Mononuclear cell (primary cell): ENCODE measurements around the gene PRKAR1B. TPM values are rescaled to one million over a fixed set of nuclear protein-coding genes. Genes with fewer than 3 reads are reported as not detected.

Experiments
- H3K27me3 ChIP-seq: 2 replicates; pipeline ENCODE4 v1.6.0; 2011; ENCODE audit warnings: low read length, control low read depth; ENCODE audit not compliant: insufficient read depth
- H3K4me1 ChIP-seq: 2 replicates; pipeline ENCODE4 v1.5.1; 2011; ENCODE audit warnings: mild to moderate bottlenecking, low read length, control low read depth; ENCODE audit not compliant: insufficient read depth
- H3K4me3 ChIP-seq: 2 replicates; pipeline ENCODE4 v1.5.1; 2011; ENCODE audit warnings: mild to moderate bottlenecking, low read length, moderate library complexity
- H3K9me3 ChIP-seq: 2 replicates; pipeline ENCODE4 v1.5.1; 2011; ENCODE audit warnings: low read depth, mild to moderate bottlenecking, control low read depth, low read length
- total RNA-seq: library from RNA; depleted of rRNA; stranded (reverse); fragments of >200 nt; gene quantifications from one replicate; pipeline ENCODE4 v1.2.3, GENCODE V29; 2012

Gene PRKAR1B
- total RNA-seq, 1 donor = 9.4 TPM

- Histone ChIP-seq H3K27me3 (peaks cover 3% of the 10 kb centered on the region), H3K9me3 (no peaks in the 10 kb centered on the region), H3K4me3 (no peak overlapping the region), H3K4me1 (no peaks in the 10 kb centered on the region)
Observed at GRCh38 chr7:511476-512145, 215.5 kb downstream of the PRKAR1B start.

GRCh38 chr7:510782-511281, 216.2 kb downstream of the PRKAR1B start:
- Histone ChIP-seq H3K4me3 (no peak overlapping the region), H3K27me3 (no peaks in the 10 kb centered on the region), H3K9me3 (no peaks in the 10 kb centered on the region), H3K4me1 (no peaks in the 10 kb centered on the region)

- no peak overlapping the region for H3K4me3 ChIP-seq
Observed at GRCh38 chr7:510131-510481, 217.0 kb downstream of the PRKAR1B start.

GRCh38 chr7:509426-510130, 217.5 kb downstream of the PRKAR1B start:
- Histone ChIP-seq H3K4me1 (no peaks in the 10 kb centered on the region), H3K27me3 (no peaks in the 10 kb centered on the region), H3K9me3 (no peaks in the 10 kb centered on the region), H3K4me3 (no peak overlapping the region)

More at GRCh38 chr7:510131-510481, 217.0 kb downstream of the PRKAR1B start:
- H3K27me3 ChIP-seq = no peaks in the 10 kb centered on the region
- H3K9me3 ChIP-seq = no peaks in the 10 kb centered on the region
- H3K4me1 ChIP-seq = no peaks in the 10 kb centered on the region

- no peak overlapping the region for H3K4me3 ChIP-seq
- H3K9me3 ChIP-seq = no peaks in the 10 kb centered on the region
- no peaks in the 10 kb centered on the region for H3K27me3 ChIP-seq
- no peaks in the 10 kb centered on the region for H3K4me1 ChIP-seq
Observed at GRCh38 chr7:508461-509170, 218.5 kb downstream of the PRKAR1B start.

- H3K9me3 ChIP-seq = no peaks in the 10 kb centered on the region
- no peak overlapping the region for H3K4me3 ChIP-seq
- no peaks in the 10 kb centered on the region for H3K4me1 ChIP-seq
Observed at GRCh38 chr7:507623-508300, 219.3 kb downstream of the PRKAR1B start.

GRCh38 chr7:506921-507622, 220.0 kb downstream of the PRKAR1B start:
- H3K4me3 ChIP-seq = no peak overlapping the region
- H3K9me3 ChIP-seq = no peaks in the 10 kb centered on the region
- no peaks in the 10 kb centered on the region for H3K27me3 ChIP-seq
- H3K4me1 ChIP-seq = no peaks in the 10 kb centered on the region

More at GRCh38 chr7:507623-508300, 219.3 kb downstream of the PRKAR1B start:
- H3K27me3 ChIP-seq = no peaks in the 10 kb centered on the region

- no peaks in the 10 kb centered on the region for H3K27me3 ChIP-seq
- H3K4me3 ChIP-seq = no peak overlapping the region
- H3K9me3 ChIP-seq = no peaks in the 10 kb centered on the region
- H3K4me1 ChIP-seq = no peaks in the 10 kb centered on the region
Observed at GRCh38 chr7:506391-506831, 220.7 kb downstream of the PRKAR1B start.

- Histone ChIP-seq H3K4me1 (no peaks in the 10 kb centered on the region), H3K4me3 (no peak overlapping the region), H3K27me3 (no peaks in the 10 kb centered on the region)
Observed at GRCh38 chr7:505171-505570, 221.9 kb downstream of the PRKAR1B start.

GRCh38 chr7:504221-505111, 222.6 kb downstream of the PRKAR1B start:
- Histone ChIP-seq H3K4me1 (no peaks in the 10 kb centered on the region), H3K9me3 (no peaks in the 10 kb centered on the region), H3K27me3 (no peaks in the 10 kb centered on the region), H3K4me3 (no peak overlapping the region)

More at GRCh38 chr7:505171-505570, 221.9 kb downstream of the PRKAR1B start:
- no peaks in the 10 kb centered on the region for H3K9me3 ChIP-seq

GRCh38 chr7:503575-504111, 223.4 kb downstream of the PRKAR1B start:
- Histone ChIP-seq H3K27me3 (no peaks in the 10 kb centered on the region), H3K4me3 (no peak overlapping the region), H3K4me1 (no peaks in the 10 kb centered on the region), H3K9me3 (no peaks in the 10 kb centered on the region)

GRCh38 chr7:502296-502695, 224.8 kb downstream of the PRKAR1B start:
- Histone ChIP-seq H3K4me1 (no peaks in the 10 kb centered on the region), H3K9me3 (no peaks in the 10 kb centered on the region), H3K27me3 (no peaks in the 10 kb centered on the region), H3K4me3 (no peak overlapping the region)

- H3K4me1 ChIP-seq = no peaks in the 10 kb centered on the region
- no peaks in the 10 kb centered on the region for H3K27me3 ChIP-seq
- H3K9me3 ChIP-seq = no peaks in the 10 kb centered on the region
Observed at GRCh38 chr7:501526-501925, 225.6 kb downstream of the PRKAR1B start.

More at GRCh38 chr7:501526-501925, 225.6 kb downstream of the PRKAR1B start:
- H3K4me3 ChIP-seq = no peak overlapping the region
